AG04449 (cell line): Measurements from ENCODE around the gene FBN2.
A peak's percentile ranks its signal among the peaks of the same experiment; 100 is the strongest.

ENCODE experiments used
- CTCF ChIA-PET: fragments of 350-600 bp; formaldehyde crosslinking; extraction: SDS; loops from one replicate; lab custom pipeline; 2021; ENCODE audit warnings: antibody characterized with exemption; lab: Yijun Ruan, JAX
- POLR2A ChIA-PET: fragments of 400-600, 350-600 bp; formaldehyde crosslinking; extraction: SDS; loops from one replicate; lab custom pipeline; 2020; ENCODE audit warnings: antibody characterized with exemption, inconsistent platforms; lab: Yijun Ruan, JAX
- DNase-seq: peaks from one replicate; pipeline ENCODE4 v3.0.0-alpha.2; 2010; ENCODE audit warnings: low read depth, low spot score
- H3K4me3 ChIP-seq: 2 replicates; pipeline ENCODE4 v1.5.1; 2011; ENCODE audit warnings: low read depth, mild to moderate bottlenecking, control low read depth, low read length
- CTCF ChIP-seq: IDR thresholded peaks from one replicate; pipeline ENCODE4 v1.5.1; 2011; ENCODE audit warnings: mild to moderate bottlenecking, moderate library complexity, low read length, control low read depth, inconsistent platforms; ENCODE audit not compliant: insufficient read depth; ENCODE audit errors: missing control alignments

The FBN2 gene

DNA sequence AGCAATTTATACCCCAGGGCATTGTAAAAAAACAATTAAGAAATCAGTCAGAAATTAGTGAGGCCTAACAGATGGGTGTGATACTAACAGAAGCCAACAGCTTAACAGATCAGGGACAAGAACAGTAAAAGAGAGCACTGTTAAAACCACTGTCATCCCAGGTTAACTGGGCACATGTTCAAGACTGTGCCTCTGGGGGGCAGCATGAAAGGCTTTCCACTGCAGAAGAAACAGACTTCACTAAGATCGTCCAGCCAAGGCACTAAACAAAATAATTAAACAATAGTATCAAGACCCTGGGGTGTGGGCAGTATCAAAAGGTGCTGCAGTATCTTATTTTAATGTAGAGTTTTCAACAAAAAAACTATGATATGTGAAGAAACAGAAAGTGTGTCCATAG, 43.5 kb downstream of the FBN2 start:
- no peak for TF ChIP-seq CTCF
- DNase-seq, result no peak
- POLR2A ChIA-PET, result no interaction called here
- CTCF ChIA-PET, result interaction anchor here (1.5 kb wide), 1 partner anchor 280 kb away, joined by 3 read pairs; no protein-coding TSS in a partner anchor
- H3K4me3 ChIP-seq, result no peak overlapping the region

- no peak for TF ChIP-seq CTCF
- CTCF ChIA-PET, result interaction anchor here (1.5 kb wide), 1 partner anchor 279 kb away, joined by 3 read pairs; no protein-coding TSS in a partner anchor
- no peak for DNase-seq
- no peak overlapping the region for H3K4me3 ChIP-seq
- POLR2A ChIA-PET, result no interaction called here
Observed at GRCh38 chr5:128493657-128494329, 44.3 kb downstream of the FBN2 start.

DNA sequence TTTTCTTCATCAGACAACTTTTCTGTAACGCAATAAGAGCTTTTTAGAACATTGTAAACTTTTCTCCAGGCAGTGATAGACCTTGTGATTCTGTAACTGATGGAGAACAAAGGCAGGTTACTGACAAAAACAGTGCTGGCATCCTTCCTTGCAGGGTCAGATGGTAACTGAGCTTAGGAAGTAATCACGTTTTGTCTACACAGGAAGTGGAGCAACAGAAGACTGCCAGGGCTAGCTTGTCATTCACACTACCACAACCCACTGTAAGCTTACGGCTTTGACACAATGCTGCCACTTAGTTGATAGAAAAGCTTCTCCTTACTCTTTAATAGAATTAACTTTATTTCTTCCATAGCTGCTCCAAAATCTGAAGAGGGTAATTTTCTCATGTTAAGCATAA, 46.8 kb downstream of the FBN2 start:
- TF ChIP-seq CTCF, result no peak
- POLR2A ChIA-PET, result no interaction called here
- CTCF ChIA-PET, result interaction anchor here (1.1 to 1.2 kb wide), 2 partner anchors 15 to 184 kb away, joined by 3 read pairs; no protein-coding TSS in a partner anchor
- H3K4me3 ChIP-seq, result no peak overlapping the region
- DNase-seq, result no peak

DNA sequence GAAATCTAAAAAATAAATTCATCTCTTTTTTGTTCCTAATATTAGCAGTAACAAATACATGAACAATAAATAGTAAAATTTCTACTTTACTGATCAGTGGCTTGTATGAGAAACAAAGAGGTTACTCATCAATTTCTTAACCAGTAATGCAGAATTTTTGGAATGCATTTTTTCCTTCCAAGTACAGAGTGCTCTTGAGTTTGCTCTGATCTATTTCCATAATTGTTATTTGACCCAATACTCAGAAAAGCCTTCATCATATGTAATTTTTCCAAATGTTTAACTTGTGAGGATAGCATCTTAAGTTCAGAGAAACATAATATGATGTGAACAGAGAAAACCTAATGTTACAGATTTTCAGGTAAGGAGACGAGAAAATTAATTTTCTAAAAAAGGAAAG, 47.3 kb downstream of the FBN2 start:
- POLR2A ChIA-PET, result no interaction called here
- no peak for TF ChIP-seq CTCF
- no peak overlapping the region for H3K4me3 ChIP-seq
- CTCF ChIA-PET, result interaction anchor here (0.9 to 1.2 kb wide), 3 partner anchors 8 to 184 kb away, joined by 3 read pairs; no protein-coding TSS in a partner anchor
- DNase-seq, result no peak

- H3K4me3 ChIP-seq, result no peak overlapping the region
- ChIA-PET POLR2A (no interaction called here), CTCF (no interaction called here)
- no peak for TF ChIP-seq CTCF
- DNase-seq, result peak; percentile 26
Observed at GRCh38 chr5:128487041-128487440, 51.0 kb downstream of the FBN2 start.

- CTCF ChIA-PET, result interaction anchor here (1.3 kb wide), 1 partner anchor 15 kb away, joined by 3 read pairs; no protein-coding TSS in a partner anchor
- POLR2A ChIA-PET, result no interaction called here
- no peak for DNase-seq
- H3K4me3 ChIP-seq, result no peak overlapping the region
- TF ChIP-seq CTCF, result no peak
Observed at GRCh38 chr5:128483738-128484137, 54.3 kb downstream of the FBN2 start.
